Activated CD4-positive, alpha-beta T cell treated with anti-CD3 and anti-CD28 coated beads, Interleukin-2, amount 50 U/mL, for 4 hours (primary cell): Measurements from ENCODE around the gene SLC16A13.
A peak's percentile ranks its signal among the peaks of the same experiment; 100 is the strongest.

Experiments used
- DNase-seq, 2 experiments: peaks; one replicate each; pipeline ENCODE4 v3.0.0-alpha.2; 2020

Gene SLC16A13

GRCh38 chr17:7014261-7014994 is 21.4 kb upstream of the SLC16A13 start:
- DNase-seq: peak; percentile 96 to 97

DNA sequence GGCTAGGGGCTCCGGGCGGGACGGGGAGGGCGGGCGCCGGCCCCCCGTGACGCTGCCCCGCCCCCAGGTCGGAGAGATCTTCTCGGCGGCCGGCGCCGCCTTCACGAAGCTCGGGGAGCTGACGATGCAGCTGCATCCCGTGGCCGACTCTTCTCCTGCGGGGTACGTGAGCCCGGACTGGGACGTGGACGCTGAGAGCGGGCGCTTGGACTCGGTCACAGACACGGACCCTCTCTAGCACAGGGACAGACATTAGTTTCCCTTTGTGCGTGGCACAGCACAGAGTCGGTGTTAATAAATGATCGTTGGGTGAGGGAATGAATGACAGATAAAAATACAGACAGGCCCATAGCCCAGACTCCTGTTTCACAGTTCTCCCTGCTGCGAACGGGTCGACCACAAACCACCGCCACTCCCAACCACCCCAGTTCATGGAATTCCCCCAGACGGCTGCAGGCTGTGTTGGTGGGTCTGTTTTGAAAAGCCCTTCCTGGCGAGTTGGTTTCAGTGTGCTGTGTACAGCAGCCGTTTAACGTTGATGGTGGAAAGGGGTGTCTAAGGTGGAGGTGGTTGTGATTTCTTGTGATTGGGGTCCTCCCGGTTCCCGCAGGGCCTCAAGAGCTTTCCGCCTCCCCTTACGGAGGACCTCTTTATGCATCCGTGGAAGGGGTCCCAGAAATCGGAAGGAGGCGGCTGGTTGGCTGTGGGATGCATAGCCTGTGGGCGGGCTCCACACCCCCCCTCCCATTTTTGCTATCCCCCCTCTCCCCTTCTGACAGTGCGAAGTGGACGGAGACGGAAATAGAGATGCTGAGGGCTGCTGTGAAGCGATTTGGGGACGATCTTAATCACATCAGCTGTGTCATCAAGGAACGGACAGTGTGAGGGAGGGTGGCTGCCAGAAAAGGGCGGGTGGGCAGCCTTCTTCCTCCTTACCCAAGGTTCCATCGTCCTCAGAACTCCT is 20.5 kb upstream of the SLC16A13 start:
- peak; percentile 68 to 71 for DNase-seq

GRCh38 chr17:7016418-7016817 is 19.4 kb upstream of the SLC16A13 start:
- no peak for DNase-seq

DNA sequence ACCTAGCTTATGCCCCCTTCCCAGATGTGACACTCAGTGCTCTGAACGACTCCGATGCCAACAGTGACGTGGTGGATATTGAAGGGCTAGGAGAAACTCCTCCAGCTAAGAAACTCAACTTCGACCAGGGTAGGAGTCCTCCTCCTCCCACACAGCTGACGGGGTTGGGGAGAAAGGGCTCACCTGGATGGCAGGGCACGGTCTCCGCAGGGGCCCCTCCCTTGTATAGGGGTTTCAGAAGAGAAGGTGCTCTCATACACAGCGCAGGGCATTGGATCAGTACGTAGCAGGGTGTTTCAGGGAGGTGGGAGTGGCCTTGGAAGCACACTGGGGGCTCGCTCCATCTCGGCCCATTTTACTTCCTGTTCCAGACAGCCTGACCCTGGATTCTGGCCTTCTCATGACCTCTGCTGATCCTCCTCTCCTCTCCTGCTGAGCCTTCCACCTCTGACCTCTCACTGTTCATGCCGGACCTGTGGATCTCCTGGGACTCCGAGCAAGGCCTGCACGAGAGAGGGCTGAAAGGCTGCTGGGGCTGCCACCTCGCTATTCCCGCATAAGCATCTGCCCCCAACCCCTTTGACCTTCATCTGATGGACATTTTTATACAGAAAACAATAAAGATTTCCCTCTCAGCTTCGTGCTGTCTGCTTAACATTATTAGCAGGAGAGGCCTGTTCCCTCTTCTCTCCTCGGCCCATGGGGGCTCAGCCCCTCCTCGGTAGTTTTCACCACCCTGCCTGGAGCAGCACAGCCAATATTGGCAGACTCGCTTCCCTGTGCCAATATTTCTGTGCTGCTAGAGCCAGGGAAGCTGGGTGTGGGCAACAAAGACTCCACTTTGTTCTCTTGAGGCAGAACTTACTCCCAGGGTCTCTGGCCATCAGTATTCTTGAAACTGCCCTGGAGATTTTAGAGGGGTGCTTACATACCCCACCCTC is 18.7 kb upstream of the SLC16A13 start:
- DNase-seq: no peak

GRCh38 chr17:7017827-7018200 is 18.0 kb upstream of the SLC16A13 start:
- DNase-seq: no peak

- DNase-seq: no peak
Measured at GRCh38 chr17:7018331-7018964, 17.4 kb upstream of the SLC16A13 start.

DNA sequence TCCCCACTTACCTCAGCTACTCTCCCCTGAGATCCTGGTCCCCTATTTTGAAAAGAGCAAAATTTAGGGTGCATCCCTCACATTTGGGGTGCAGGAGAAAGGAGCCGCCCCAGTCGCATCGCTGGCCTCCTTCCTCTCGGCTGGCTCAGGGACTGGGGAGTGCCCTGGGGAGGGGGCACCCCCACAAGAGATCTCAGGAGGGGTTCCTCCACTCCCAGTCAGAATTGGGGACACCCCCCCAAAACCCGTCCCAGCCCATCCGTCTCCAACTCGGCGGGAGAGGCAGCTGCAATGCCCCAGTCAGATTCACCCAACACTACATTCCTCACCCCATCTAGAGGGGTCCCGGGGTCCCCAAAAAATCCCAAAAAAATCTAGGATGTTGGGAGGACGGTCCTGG is 16.4 kb upstream of the SLC16A13 start:
- no peak for DNase-seq

DNA sequence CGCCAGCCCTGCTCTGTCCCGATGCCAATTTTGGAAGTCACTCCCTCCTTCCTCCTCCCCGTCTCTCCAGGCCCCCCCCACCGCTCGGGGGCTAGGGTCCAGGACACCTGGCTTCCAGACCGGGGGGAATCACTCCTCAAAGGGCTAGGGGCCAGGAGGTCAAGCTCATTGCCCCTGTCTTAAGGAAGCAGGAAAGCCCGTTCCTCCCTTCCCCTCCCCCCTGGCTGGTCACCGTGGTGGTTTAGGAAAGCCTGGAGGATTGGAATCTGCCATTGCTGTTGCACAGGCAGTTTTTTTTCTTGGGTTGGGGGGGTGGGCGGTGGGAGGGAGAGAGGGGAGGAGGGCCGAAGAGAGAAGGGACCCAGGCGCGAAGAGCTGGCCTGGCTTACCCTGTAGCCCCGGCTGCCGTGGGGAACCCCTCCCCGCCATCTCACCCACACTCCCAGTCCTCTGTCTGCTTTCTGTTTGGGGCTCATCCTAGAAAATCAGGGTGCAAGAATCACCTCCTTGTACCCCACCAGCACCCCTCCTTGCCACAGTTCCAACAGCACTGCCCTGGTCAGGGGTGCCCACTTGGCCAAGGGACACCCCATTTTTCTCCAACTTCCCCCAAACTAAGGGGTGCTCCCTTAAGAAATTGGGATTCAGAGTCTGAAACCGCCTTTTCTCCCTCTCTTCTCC is 15.8 kb upstream of the SLC16A13 start:
- no peak for DNase-seq

- DNase-seq: no peak
Measured at GRCh38 chr17:7020894-7021664, 14.7 kb upstream of the SLC16A13 start.

- peak; percentile 68 to 69 for DNase-seq
Measured at GRCh38 chr17:7021993-7022778, 13.6 kb upstream of the SLC16A13 start.

GRCh38 chr17:7022781-7023571 is 12.8 kb upstream of the SLC16A13 start, which contains the start of gene BCL6B:
Gene BCL6B, plus strand, starts transcription at chr17:7023050. Its CDS starts 622 bp downstream, at chr17:7023672.
- DNase-seq: no peak

- peak; percentile 92 to 95 for DNase-seq
Measured at GRCh38 chr17:7023576-7024401, 12.0 kb upstream of the SLC16A13 start.

GRCh38 chr17:7024402-7024785 is 11.4 kb upstream of the SLC16A13 start:
- no peak for DNase-seq

- DNase-seq: no peak
Measured at GRCh38 chr17:7025245-7025644, 10.6 kb upstream of the SLC16A13 start.

DNA sequence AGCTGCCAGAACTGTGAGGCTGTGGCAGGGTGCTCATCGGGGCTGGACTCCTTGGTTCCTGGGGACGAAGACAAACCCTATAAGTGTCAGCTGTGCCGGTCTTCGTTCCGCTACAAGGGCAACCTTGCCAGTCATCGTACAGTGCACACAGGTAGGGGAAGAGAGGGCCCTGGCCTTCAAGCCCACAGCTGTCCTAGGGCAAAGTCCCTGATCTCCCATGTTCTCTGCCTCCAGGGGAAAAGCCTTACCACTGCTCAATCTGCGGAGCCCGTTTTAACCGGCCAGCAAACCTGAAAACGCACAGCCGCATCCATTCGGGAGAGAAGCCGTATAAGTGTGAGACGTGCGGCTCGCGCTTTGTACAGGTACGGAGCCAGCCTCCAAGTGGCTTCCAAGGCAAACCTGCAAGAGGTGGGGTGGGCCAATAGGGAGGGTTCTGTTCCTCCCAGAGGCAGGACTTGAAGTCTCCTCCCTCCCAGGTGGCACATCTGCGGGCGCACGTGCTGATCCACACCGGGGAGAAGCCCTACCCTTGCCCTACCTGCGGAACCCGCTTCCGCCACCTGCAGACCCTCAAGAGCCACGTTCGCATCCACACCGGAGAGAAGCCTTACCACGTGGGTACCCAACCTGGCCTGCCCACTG is 9.2 kb upstream of the SLC16A13 start:
- DNase-seq: no peak

DNA sequence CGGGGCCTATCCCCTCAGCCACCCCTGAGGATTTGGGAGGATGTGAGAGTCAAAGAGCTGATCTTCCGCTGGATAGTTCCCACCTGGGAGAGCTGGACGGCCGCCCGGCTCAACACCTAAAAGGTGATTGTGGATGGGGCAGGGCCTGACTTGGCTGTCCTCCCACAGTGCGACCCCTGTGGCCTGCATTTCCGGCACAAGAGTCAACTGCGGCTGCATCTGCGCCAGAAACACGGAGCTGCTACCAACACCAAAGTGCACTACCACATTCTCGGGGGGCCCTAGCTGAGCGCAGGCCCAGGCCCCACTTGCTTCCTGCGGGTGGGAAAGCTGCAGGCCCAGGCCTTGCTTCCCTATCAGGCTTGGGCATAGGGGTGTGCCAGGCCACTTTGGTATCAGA is 8.5 kb upstream of the SLC16A13 start:
- no peak for DNase-seq

DNA sequence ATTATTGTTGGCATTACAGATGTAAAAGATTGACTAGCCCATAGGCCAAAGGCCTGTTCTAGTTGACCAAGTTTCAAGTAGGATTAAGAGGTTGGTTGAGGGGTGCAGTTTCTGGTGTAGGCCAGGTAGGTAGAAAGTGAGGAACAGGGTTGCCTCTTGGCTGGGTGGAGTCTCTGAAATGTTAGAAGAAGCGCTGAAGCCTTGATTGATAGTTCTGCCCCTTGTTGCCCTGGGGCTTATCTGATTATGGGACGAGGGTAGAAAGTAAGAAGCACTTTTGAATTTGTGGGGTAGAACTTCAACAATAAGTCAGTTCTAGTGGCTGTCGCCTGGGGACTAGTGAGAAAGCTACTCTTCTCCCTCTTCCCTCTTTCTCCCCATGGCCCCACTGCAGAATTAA is 6.7 kb upstream of the SLC16A13 start:
- DNase-seq: no peak

DNA sequence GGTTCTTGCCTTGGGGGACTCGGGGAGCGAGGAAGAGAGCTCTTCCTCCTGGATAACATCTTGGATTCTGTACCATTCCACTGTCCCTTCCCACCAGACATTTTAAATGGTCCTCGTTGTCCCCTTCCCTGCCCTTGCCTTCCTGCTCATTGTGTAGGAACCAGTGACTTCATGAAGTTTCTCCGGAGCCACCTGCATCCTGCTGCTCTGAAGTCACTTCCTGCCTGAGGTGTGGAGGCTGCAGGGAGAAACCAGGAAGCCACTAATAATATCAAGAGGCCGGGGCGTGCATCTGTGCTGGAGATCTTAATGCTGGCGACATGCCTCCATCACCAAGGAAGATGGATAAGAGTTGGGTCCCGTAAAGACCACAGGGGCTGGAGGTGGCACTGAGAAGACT is 6.2 kb upstream of the SLC16A13 start:
- peak; percentile 45 to 53 for DNase-seq
